Prostate gland (tissue), 2 donors: ENCODE data around the gene VILL.

Experiments
- POLR2A ChIP-seq: fragments of 450-650 bp; IDR thresholded peaks from one replicate; pipeline ENCODE4 v1.6.1; 2016; ENCODE audit warnings: antibody characterized with exemption, mild to moderate bottlenecking
- TF ChIP-seq, protein P1 (sequence below), 4 experiments: fragments of 200-600 bp in 2 of 4; fragments of 450-650 bp in 2 of 4; sonication (generic) in 2 of 4; IDR thresholded peaks; 1 replicate in 3 of 4; 2 replicates in 1 of 4; pipeline ENCODE4 v1.5.1; 2016 to 2019; ENCODE audit warnings: antibody characterized with exemption in 4 of 4, mild to moderate bottlenecking in 2 of 4, moderate library complexity in 2 of 4

DNA sequence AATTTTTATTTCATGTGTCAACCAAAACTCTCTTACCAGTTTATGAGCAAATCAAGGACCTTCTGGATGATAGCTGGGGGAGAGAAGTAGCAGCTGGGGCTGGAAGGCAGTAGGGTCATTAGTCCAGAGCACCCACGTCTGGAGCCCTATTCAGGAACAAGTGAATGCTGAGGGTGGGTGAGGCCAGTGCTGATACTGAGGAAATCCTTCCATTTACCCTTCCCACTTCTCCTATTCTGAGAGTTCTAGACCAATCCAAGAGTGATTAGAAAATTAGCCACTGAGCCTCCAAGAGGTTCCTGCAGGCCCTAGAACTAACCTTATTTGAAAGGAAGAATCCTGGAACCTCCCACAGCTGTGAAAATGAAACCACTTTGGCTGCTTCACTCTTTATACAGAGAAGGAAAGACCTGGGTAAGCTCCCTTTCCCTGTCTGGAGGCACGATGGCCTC lies 46.2 kb upstream of the VILL start:
- TF ChIP-seq, protein P1, sequence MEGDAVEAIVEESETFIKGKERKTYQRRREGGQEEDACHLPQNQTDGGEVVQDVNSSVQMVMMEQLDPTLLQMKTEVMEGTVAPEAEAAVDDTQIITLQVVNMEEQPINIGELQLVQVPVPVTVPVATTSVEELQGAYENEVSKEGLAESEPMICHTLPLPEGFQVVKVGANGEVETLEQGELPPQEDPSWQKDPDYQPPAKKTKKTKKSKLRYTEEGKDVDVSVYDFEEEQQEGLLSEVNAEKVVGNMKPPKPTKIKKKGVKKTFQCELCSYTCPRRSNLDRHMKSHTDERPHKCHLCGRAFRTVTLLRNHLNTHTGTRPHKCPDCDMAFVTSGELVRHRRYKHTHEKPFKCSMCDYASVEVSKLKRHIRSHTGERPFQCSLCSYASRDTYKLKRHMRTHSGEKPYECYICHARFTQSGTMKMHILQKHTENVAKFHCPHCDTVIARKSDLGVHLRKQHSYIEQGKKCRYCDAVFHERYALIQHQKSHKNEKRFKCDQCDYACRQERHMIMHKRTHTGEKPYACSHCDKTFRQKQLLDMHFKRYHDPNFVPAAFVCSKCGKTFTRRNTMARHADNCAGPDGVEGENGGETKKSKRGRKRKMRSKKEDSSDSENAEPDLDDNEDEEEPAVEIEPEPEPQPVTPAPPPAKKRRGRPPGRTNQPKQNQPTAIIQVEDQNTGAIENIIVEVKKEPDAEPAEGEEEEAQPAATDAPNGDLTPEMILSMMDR (IDR thresholded peaks at IDR 0.05) = no peak
- no peak for TF ChIP-seq POLR2A
